ENCODE results near the gene ALK.

Gene ALK

DNA sequence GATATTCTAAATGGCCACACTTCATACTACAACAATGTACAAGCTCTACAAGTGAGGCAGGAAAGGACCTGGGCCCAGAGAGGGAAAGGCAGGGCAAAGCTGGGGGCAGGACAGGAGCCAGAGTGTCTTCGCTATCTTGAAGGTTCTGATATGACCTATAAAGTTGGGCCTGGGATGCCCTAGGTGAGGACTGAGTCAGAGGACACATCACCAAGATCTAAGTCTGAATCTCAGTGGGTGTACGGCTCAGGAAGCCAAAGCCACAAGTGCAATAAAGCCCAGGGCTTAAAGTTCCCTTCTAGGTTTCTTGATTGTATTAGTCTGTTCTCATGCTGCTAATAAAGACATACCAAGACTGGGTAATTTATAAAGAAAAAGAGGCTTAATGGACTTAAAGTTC, 219.1 kb downstream of the ALK start:
- no peak for DNase-seq

GRCh38 chr2:29700560-29700959, 220.8 kb downstream of the ALK start:
- DNase-seq, result no peak

GRCh38 chr2:29699045-29699444, 222.3 kb downstream of the ALK start:
- no peak for DNase-seq

GRCh38 chr2:29698216-29698615, 223.2 kb downstream of the ALK start:
- DNase-seq, result no peak

DNA sequence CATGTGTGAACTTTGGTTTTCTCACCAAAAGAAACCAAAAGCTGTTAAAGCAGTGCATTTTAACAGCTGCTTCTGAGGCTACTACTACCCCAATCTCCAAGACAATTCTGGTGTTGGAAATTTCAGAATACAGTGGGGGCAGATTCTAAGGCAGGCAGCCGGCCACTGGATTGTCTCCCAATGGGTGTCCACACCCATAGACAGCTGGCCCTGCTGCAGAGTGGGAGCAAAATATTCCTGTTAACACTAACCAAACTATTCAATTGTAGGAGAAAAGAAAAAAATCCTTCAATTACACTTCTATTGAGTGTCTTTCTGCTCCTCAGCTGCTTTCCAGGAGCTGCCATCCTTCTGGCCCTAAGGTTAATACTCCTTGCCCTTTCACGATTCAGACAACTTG, 223.7 kb downstream of the ALK start:
- DNase-seq, result no peak

- no peak for DNase-seq
These were observed 224.2 kb downstream of the ALK start for GRCh38 chr2:29697181-29697580.

DNA sequence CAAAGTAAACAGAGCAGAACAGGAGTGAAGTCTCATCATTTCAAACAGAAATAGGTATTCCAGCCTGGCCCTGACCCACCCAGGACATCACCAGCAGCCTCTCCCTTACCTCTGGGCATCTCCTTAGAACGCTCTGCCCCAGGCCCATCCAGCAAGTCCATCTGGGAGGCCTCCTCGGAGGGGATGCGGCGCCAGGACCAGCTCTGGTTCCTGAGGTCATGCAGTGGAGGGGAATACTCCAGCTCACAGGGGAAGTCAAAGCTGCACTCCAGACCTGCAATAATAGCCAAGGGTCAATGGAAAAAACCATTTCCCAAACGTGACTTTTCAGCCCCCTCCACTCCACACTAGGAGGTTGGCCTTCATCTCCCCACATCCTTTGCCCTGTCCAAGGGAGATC, 226.6 kb downstream of the ALK start:
- no peak for DNase-seq

DNA sequence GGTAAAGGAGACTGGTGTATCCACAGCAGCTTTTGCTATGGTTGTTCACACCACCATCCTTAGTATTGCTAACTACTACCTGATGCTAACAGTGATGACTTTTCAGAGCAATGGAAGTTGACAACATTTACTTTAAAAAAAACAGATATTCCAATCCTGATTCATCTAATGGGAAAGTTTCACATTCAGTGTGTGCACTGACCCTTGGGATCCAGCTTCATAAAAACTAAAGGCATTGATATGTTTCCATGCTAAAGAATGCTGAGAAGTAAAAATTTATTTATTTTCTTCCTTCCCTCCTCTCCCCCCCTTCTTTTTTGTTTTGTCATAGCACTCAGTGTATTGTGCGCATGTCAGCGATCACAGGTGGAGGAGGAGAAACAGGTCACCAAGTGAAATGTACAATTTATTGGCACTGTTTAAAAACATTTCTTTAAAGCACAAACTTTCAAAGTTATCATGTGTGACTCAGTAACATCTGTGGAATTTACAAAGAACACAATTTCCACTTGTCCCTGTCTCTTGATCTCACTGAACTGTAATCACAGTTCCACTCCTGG, 229.9 kb downstream of the ALK start:
- no peak for DNase-seq

DNA sequence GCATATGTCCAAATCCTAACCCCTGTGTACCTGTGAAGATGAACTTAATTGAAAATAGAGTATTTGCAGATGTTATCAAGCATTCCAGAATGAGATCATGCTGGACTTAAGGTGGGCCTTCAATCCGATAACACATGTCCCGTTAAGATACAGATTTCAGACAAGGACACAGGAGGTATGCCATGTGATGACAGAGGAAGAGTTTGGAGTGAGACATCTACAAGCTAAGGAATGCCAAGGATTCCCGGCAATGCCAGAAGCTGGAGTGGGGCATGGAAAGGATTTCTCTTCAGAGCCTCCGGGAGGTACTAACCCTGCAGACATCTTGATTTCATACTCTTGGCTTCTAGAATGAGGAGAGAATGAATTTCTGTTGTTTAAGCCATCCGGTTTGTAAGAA, 231.7 kb downstream of the ALK start:
- DNase-seq, result no peak

- no peak for DNase-seq
These were observed 233.0 kb downstream of the ALK start for GRCh38 chr2:29688429-29688828.

DNA sequence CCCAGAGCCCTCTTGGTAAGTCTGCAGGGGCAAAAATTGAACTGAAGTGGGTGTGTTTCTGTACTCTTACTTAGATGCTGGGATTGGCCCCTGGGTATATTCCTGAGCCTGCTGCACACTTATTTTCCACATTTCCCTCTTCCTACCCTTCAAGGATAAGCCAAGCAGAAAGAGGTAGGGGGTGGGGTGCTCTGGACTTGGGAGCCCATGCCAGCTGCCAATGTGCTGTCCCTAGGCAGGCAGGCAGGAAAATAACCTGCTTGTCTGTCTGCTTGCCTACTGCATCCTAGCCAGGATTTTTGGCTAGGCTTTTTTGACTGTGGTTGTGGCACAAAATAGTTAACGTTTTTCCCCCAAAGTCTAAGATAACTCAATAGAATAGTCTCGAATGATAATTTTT, 234.3 kb downstream of the ALK start:
- DNase-seq, result peak; percentile 42

DNA sequence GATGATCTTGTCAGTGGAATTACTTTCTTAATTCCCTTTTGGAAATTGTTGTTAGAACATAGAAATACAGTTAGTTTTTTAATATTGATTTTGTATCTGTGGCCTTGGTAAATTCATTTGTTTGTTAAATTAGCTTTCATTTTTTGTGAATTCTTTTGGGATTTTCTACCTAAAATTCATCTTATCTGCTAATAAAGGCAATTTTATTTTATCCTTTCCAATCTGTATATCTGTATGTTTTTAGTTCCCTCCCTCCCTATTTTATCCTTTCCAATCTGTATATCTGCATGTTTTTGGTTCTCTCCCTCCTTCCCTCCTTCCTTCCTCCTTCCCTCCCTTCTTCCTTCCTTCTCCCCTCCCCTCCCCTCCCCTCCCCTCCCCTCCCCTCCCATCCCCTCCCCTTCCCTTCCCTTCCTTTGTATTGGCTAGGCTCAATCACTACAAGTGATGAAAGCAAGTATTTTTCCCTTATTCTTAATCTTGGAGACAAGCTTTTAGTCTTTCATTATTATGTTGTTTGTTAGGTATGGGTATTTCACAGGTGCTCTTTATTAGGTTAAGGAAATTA, 244.4 kb downstream of the ALK start:
- DNase-seq, result no peak

DNA sequence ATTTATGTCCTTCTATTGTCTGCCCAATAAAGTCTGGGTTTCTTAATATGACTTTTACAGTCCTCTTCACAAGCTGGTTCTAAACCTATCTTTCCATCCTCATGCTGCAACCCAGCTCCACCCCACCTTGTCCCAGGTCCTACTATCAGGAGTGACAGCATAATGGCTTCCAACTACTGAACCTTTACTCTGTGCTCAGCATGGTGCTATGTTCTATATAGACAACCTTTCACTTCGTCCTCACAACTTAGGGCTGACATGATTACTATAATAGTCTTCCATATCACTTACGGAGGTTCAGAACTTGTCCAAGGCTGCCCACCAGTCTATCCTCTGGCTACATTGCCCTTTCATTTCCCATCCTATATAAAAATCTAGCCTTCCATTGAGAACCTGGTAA, 256.8 kb downstream of the ALK start:
- no peak for DNase-seq

DNA sequence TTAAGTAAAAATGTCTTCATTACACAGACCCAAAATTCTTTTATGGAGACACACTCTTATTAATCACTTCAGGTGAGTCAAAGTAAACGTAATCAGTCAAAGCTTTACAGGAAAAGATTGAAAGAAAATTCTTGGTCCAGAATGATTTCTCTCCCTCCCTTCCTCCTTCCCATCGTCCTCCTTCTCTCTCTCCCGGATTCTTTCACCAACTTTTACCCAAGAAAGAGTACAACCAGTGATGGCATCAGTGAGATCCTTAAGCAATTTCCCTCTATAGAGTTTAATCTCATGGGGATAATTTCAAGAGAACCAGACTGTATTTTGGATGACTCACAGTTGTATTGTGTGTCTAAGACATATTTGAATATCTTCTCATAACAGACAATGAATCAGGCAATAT, 258.1 kb downstream of the ALK start:
- DNase-seq, result no peak

- no peak for DNase-seq
These were observed 258.5 kb downstream of the ALK start for GRCh38 chr2:29662861-29663260.

DNA sequence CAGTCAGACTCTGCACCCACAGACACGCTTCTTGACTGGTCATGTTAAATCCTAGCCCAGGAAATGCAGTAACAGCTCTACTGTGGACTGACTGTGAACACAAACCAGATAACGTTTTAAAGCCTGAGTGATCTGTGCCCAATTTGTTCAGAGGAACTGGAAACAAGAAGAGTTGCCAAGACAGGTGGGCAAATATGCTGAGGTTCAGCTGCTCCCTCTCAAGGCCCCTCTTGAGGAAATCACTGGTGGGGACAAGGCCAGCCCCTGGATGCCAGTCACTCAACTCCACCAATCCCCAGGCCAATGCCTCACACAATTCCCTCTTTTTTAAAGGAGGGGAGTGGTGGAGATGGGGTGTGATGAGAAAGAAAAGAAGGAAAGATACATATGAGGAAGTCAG, 261.2 kb downstream of the ALK start:
- no peak for DNase-seq

DNA sequence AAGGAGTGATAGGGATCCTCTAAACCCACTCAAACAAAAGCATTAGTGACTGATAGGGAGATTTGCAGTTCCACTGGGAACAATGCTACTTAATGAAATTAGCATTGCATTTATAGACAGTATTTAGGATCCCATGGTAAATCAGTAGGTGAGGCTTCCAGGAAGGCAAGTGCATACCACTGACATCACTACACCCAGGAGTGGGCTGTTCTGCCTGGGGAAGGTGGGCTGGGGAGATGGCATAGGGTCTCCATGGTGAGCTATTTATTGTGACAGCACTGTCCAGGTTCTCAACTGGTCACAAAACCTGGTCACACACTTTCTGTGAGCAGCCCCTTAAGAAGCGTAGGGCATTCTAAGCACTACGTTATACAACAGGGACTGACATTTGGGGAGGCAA, 262.2 kb downstream of the ALK start:
- DNase-seq, result no peak

GRCh38 chr2:29657674-29658073, 263.7 kb downstream of the ALK start:
- no peak for DNase-seq

DNA sequence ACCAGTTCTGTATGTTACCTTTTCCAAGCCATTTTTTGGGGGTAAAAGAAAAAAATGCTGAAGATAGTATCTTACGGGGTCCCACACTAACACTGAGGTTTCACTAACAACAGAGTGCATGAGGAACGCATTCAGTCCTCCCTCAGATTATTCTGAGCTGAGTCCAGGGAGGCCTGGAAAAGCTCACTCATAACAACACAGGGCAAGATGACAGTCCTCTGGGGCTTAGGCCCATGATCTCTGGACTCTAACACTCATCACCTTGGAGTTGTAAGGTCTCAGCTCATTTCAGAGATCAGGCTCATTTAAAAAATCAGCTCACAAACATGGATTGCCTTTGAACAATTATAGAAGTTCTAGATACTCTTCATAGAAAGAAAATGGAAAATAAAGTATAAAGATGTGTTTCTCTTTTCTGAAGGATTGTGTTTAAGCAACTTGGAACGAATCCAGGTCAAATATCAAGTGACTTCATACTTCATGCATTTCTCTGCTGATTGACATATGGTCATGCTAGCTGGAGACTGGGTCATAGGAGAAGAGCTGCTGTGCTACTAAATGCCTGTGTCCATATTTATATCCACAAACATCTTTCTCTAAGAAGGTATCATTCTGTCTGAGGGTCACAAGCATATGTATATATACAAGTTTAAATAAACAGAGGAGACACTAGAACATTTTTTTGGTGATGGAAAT, 265.8 kb downstream of the ALK start:
- DNase-seq, result peak; percentile 1

- DNase-seq, result no peak
These were observed 270.7 kb downstream of the ALK start for GRCh38 chr2:29650631-29651097.

DNA sequence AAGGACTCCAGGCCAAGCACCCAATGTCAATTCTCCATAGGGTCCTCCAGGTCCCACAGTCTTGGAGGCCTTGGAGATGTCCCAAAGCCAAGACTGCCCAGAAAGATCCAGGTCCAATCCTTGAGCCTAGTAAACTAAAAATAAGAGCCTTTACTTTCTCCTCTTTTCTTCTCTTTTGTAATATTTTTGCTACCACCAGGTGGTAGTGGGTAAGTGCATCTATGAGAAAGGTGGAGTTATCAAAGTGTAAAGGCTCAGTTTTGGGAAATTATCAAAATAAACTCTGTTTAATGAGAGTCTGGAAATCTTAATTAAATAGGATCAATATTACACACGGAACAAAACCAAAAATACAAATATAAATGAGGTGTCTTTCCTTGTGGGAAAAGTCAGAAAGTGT, 276.4 kb downstream of the ALK start:
- DNase-seq, result no peak

DNA sequence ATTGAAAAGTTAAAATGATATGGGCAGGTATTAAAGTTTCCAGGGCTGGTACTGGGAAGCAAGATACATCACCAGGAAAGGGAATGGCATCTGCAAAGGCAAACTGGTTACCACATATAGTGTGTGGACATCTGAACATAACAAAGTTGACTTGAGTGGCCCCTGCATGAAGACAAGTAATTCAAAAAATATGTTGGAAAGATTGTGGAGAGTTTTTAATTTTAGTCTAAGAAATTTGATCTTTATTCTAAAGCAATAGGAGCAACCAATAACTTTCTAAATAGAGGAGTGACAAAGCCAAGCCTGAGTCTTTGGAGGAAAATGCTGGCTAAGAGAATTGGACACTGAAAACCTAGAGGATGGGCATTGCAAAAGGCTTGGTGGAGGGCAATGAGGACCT, 278.2 kb downstream of the ALK start:
- no peak for DNase-seq

DNA sequence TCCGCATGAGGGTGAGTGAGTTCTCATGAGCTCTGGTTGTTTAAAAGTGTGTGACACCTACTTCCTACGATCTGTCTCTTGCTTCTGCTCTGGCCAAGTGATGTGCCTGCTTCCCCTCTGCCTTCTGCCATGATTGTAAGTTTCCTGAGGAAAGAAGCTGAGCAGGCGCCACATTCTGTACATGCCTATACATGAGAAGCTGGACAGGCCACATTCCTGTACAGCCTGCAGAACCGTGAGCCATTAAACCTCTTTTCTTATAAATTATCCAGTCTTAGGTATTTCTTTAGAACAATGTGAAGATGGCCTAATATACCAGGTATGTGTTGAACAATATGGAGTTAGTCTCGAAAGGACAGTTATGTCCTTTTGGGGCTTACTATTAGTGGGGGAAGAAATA, 281.0 kb downstream of the ALK start:
- no peak for DNase-seq

- DNase-seq, result no peak
These were observed 282.7 kb downstream of the ALK start for GRCh38 chr2:29638641-29639040.

GRCh38 chr2:29634916-29635315, 286.5 kb downstream of the ALK start:
- DNase-seq, result no peak

All from DMS79 treated with DMSO at 0.1 percent for 48 hours (cell line).